GM18507 (cell line): ENCODE results near the gene PEBP1.
A peak's percentile ranks its signal among the peaks of the same experiment; 100 is the strongest.

Experiments used
- DNase-seq: peaks from one replicate; pipeline ENCODE4 v3.0.0; 2011; ENCODE audit warnings: low read depth; ENCODE audit not compliant: insufficient read length; ENCODE audit errors: extremely low spot score
- FAIRE-seq: peaks from 2 replicates; lab custom pipeline; 2011; peaks lifted over from hg19 to GRCh38; lab: Jason Lieb, UNC

PEBP1 gene

DNA sequence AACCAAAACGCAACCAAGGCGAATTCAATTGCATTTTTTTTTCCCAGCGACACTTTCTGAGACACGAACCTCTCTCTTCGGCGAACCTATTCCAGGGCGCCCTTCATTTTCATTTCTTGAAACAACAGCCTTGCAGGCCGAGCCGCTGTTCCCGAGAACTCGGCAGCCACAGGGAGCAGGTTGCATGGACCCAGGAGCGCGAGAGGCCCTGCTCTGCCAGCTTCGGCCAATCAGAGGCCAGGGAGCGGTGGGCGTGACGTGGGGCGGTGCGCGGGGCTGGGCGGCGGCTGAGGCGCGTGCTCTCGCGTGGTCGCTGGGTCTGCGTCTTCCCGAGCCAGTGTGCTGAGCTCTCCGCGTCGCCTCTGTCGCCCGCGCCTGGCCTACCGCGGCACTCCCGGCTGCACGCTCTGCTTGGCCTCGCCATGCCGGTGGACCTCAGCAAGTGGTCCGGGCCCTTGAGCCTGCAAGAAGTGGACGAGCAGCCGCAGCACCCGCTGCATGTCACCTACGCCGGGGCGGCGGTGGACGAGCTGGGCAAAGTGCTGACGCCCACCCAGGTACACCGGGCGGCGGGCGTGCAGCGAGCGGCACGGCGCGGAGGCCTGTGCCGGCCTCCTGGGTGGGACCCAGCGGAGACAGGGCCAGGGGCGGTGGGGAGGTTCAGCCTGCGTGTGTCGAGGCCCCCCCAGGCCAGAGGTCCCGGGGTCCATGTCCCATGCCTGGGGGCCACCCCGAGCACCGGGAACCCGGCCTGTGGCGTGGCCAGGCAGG, at the start of gene PEBP1:
Gene PEBP1, plus strand, starts transcription at position 337 of the 771 bp plus-strand sequence. Its CDS starts 86 bp downstream, at position 423.
- FAIRE-seq (peak; percentile 88), DNase-seq (peak; percentile 93)

DNA sequence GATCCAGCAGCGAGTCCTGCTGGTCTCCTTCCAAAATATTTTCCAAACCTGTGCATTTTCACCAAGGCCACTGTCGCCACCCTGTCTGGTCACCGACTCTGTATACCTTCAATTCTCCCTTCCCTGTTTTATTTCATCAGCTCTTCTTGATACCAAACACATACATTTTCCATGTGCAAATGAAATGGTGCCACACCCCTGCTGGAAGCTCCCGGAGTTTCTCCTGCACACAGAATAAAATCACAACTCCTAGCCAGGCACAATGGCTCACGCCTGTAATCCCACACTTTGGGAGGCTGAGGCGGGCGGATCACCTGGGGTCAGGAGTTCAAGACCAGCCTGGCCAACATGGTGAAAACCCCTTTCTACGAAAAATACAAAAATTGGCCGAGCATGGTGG, 46.1 kb upstream of the PEBP1 start:
- FAIRE-seq (no peak), DNase-seq (no peak)

DNA sequence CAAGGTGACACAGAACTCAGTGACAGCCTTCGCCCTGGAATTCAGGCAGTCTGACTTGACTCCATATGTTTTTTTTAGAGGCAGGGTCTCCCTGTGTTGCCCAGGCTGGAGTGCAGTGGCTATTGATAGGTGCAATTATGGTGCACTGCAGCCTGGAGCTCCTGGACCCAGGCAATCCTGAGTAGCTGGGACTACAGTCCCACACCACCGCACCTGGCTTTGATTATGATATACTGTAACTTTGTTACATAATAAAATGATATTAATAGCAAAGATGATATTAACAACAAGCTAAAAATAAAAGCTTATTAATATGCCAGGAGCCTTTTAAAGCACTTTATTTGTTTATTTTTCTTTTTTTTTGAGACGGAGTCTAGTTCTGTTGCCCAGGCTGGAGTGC, 41.9 kb upstream of the PEBP1 start:
- FAIRE-seq (no peak), DNase-seq (no peak)

DNA sequence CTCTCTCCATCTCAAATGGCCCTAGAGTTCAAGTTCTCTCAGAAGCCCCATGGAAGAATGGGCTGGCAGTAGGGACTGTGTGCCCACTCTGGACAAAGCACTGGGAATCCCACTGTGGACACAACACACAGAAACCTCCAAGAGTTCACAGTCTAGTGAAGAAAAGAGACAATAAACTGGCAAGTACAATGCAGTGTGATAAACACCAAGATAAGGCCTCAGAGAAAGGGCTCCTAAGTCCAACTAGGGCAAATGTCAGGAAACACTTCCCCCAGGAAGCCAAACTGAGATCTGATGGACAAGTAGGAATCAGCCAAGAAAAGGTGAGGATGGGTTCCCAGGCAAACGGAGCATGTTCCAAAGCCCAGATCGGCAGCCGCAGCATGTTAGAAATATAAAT, 37.5 kb upstream of the PEBP1 start:
- no peak for FAIRE-seq
- DNase-seq = no peak

DNA sequence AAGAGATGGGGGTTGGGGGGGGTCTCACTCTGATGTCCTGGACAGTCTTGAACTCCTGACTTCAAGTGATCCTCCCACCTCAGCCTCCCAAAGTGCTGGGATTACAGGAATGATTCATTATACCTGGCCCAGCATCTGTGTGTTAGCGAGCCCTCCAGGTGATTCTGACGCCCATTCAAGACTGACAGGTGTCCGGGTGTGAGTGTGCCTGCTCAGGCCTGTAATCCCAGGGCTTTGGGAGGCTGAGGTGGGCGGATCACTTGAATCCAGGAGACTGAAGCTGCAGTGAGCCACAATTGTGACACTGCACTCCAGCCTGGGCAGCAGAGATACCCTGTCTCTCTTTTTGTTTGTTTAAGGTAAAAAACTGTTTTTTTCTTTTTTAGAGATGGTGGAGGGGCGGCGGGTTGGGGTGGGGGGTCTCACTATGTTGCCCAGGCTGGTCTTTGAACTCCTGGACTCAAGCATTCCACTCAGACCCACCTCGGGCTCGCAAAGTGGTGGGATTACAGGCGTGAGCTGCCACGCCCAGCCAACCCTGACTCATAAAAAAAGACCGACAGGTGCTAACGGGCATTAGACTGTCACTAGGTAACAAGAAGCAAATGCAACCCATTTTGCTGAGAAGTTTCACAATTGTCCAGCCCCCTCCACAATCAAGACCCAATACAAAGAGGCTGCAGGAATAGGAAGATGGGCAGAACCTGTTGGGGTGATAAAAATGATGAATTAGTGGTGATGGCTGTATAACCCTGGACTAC, 36.8 kb upstream of the PEBP1 start:
- FAIRE-seq = no peak
- DNase-seq = no peak

DNA sequence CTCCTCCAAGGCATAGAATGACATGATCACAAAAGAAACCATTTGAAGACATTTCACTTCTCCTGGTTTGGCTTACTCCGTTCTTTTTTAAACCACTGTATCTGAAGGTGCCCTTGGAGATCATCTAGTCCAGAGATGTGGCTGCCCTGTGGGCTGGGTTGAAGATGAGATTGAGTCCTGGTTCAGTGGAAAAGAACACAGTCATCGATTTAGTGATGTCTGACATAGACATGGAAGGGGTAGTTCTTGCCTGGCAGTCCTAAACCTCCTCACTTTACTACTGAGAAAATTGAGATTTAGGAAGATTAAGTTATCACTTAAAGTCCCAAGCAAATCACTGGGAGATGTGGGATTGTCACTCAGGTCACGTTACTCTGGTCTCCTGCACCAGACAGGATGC, 34.9 kb upstream of the PEBP1 start:
- DNase-seq (no peak), FAIRE-seq (no peak)

DNA sequence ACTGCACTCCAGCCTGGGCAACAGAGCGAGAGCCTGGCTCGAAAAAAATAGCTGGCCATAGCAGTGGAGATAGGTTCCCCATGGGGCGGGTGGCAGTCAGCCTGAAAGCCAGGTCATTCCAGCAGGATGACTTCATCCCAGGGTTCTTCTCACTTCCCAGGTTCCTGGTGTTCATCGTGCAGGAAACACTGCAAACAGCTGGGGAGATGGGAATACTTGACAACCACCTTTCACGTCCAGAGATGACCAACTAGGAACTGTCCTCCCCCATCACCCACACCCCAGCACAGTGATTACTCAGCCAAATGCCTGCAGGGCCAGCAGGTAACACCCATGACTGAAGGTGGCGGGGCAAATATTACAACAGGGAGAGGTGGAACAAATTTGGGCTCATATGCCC, 33.9 kb upstream of the PEBP1 start:
- DNase-seq = no peak
- no peak for FAIRE-seq

DNA sequence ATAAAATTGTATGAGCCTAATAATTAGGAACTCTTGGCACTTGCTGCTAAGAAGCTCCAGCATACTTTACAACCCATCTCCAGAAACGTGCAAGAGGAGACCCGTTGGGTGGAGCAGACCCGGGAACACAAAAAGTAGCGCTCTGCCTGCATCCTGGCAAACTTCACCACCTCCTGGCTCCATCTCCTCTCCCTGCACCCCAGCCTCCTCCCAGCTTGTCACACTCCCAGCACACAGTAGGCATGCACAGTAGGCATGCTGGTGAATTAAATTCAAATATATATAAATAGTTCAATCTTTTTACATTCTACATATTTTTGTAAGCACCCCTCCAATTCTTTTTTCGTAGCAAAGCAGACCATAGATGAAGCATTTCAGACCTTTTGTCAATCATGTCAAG, 33.3 kb upstream of the PEBP1 start:
- no peak for FAIRE-seq
- DNase-seq = no peak

DNA sequence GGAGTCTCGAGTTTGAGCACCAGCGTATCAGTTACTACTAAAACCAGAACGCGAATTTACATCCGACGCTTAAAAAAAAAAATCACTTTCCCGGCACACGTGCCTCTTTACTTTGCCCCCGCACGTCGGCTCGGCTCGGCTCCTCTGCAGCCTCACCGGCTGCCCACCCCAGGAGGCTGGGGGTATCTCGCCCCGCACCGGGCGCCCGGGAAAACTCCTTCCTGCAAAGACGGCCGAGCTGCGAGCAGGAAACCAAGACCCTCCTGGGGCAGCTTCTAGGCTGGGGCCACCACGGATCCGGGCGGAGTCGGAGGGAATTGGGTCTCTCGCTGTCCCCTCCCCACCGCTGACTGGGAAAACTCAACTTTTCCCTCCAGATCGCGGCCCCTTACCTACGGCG, 32.7 kb upstream of the PEBP1 start:
- DNase-seq = no peak
- no peak for FAIRE-seq

DNA sequence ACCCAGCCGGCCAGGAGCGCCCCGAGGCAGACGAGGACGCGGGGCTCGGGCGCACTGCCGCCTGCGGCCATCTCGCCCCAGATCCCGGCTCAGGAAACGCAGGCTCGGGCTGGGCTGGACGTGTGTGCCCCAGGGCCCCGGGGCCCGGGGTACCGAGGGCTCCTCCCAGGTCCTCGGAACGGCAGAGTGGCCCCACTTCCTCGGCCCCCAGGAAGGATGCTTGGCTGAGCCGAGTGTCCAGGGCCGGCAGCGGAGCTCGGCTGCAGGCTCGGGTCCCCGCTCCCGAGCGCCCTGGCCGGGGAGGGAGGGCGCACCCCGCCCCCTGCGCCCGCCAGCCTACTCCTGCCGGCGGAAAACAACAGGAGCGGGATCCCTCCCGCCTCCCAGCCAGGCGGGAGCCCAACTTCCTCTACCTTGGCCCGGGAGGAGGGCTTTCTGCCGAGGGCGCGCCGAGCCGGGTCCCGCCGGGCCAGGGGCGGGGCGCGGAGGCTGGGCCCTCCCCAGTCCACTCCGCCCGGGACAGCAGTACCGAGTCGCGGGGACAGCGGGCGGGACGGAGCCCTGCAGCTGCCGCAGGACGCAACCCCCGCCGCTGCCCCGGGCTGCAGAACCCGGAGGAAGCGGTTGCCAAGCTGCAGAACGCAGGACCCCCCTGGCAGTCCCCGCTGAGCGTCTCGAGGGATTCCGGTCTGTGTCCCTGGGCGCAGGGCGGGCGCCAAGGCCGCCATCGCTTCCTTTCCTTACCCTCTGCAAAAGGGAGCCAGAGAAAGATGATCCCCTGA, 32.1 kb upstream of the PEBP1 start, which contains the start of gene VSIG10:
Gene VSIG10, minus strand, starts transcription at position 411 of the 782 bp plus-strand sequence. Its CDS starts 340 bp downstream, at position 71.
- DNase-seq = no peak

DNA sequence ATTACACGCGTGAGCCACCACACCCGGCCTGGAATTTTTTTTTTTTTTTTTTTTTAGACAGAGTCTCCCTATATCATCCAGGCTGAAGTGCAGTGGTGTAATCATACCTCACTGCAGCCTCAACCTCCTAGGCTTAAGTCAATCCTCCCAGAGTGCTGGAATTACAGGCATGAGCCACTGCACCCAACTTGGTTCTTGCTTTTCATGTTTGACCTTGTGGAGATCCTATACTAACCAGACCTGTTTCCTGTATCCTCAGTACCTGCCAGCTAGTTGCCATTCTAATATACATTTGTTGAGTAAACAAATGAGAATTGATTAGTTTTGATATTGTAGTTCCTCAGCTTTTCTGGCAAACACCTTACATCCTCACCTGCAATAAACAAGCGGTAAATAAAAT, 28.9 kb upstream of the PEBP1 start:
- no peak for DNase-seq
- FAIRE-seq = no peak

More for the DNA sequence above, 32.1 kb upstream of the PEBP1 start, which contains the start of gene VSIG10:
- FAIRE-seq = no peak

DNA sequence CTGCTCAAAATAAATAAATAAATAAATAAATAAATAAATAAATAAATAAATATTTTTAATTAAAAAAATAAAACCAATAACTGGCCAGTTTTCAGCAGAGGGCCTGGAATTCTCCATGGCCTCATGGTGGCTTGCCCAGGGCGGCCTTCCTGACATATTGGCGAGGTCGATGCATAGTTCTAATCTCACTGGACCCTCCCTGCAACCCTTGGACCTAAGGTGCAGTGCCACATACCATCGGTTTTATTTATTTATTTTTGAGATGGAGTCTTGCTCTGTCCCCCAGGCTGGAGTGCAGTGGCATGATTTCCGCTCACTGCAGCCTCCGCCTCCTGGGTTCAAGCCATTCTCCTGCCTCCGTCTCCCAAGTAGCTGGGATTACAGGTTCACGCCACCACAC, 28.2 kb upstream of the PEBP1 start:
- DNase-seq (no peak), FAIRE-seq (no peak)

DNA sequence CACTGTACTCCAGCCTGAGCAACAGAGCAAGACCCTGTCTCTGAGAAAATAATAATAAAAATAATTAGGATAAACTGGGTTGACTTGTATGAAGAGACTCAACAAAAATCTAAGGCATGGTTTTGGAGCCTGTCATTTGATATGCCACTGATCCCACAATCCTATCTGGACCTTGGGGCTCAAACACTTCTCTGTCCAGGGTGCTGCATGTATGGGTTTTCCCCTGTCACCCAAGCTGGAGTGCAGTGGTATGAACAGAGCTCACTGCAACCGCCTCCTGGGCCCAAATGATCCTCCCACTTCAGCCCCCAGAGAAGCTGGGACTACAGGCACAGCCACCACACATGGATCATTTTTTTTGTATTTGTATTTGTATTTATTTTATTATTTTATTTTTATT, 26.8 kb upstream of the PEBP1 start:
- no peak for DNase-seq
- FAIRE-seq = no peak

DNA sequence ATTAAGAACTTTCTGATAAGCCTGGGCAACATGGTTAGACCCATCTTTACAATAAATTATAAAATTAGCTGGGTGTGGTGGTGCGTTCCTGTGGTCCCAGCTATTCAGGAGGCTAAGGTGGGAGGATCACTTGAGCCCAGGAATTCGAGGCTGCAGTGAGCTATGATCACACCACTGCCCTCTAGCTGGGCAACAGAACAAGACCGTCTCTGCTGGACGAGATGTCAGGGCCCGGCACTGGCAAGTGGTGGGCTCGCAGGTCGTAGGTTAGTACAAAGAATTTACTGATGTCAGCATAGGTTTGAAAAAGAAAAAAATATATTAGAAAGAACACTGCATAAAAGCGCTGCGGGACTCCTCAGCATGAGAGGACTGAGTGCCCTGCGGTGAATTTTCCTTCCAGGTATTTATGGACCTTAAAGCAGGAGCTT, 16.5 kb upstream of the PEBP1 start:
- no peak for DNase-seq
- FAIRE-seq = no peak

DNA sequence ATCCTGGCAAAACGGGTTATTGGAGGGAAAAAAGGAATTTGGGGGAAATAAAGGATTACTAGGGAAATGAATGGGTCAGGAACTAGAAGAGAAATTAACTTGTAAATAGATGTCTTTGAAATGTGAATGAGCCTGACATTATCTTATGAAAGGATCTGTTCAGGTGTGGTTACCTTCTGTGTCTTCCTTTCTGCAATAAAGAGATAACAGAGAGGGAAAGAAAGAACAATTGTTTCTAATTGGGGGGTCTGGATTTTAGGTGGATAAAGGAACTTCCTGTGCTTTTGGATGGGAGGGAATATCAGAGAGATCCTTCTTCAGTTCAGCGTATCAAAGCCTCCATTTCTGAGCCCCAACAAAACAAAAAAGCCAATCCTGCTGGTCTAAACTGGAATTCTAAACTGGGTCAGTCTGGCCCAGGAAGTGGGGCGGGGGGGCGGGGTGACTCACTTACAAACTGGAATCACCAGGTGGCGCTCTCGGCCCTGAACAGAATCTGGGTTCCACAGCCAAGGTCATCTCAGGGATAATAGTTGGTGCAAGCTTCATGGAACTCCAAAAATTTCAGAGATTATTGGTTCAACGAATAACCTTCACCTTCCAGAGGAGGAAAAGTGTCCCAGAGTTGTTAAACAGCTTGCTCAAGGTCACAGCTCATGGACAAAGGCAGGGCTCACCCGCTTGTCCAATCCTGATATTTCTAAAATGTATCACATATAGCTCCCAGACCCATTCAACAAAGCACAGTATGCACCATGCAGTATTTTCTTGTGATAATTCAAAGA, 15.2 kb upstream of the PEBP1 start:
- peak; percentile 62 for DNase-seq
- peak; percentile 41 for FAIRE-seq

DNA sequence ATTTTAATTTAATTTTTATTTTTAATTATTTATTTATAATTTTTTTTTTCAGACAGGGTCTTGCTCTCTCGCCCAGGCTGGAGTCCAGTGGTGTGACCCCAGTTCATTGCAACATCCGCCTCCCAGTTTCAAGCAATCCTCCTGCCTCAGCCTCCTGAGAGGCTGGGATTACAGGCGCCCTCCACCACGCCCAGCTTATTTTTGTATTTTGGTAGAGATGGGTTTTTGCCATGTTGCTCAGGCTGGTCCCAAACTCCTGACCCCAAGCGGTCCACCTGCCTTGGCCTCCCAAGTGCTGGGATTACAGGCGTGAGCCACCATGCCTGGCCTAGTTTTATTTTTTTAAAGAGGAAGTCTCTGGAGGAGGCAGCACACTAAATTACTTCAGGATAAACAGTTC, 13.7 kb upstream of the PEBP1 start:
- no peak for DNase-seq
- FAIRE-seq = no peak

DNA sequence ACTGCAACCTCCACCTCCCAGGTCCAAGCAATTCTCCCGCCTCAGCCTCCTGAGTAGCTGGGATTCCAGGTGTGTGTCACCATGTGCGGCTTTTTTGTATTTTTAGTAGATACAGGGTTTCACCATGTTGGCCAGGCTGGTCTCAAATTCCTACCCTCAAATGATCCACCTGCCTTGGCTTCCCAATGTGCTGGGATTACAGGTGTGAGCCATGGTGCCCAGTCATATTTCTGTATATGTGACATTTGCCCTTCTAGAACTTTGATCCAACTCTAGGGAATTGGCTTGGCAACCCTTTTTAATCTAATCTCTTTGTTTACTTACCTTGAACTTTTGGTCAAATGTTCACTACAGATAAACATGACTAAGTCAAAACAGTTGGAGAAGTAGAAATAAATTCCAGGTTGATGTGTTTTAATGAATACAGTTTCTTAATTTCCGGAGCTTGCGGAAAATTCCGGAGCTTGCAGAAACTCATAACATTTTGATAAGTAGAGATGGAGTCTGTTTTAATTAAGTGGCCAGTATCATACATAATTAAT, 11.5 kb upstream of the PEBP1 start:
- DNase-seq (no peak), FAIRE-seq (no peak)

DNA sequence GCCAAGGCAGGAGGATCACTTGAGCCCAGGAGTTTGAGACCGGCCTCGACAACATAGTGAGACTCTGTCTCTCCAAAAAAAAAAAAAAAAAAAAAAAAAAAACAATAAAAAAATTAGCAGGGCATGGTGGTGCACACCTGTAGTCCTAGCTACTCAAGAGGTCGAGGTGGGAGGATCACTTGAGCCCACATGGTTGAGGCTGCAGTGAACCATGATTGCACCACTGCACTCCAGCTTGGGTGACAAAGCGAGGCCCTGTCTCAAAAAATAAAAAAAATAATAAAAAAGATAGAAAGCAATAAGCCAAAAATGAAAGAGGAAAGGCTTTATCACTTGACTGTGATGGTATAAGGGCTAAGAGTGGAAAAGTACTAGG, 10.2 kb upstream of the PEBP1 start:
- FAIRE-seq = no peak
- DNase-seq = no peak

DNA sequence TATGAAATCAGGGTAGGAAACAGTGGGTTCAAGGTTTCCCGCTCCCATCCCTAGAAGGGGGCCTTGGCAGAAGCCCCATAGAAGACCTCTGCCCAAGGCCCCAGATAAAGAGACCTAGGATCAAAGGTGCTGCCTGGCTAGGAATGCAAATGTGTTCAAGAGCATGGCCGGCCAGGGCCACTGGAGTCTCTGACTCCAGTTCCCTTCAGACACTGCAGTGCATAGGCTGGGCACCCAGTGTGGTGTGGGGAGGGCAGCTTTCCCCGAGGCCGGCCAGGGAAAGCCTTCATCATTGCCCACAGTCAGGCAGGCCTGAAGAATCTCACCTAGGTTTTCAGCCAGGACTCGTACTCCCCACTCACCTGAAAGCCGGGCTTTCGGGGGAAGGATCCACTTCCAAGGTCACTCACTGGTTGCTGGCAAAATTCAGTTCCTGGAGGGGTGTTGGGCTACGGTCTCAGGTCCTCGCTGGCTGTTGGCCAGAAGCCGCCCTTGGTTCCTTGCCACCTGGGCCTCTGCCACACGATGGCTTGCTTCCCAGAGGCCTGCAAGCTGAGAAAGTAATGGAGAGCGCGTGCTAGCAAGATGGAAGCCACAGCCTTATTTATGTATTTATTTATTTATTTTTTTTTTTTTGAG, 9.7 kb upstream of the PEBP1 start:
- FAIRE-seq (no peak), DNase-seq (no peak)
